ENCODE data around the gene KBTBD8. TPM values are rescaled to one million over a fixed set of nuclear protein-coding genes. Genes with fewer than 3 reads are reported as not detected.
A peak's percentile ranks its signal among the peaks of the same experiment; 100 is the strongest.

KBTBD8 gene
- total and polyA plus RNA-seq, 5 experiments from 2014 or later = 0.35 to 5.2 (median 1.7) TPM

- peaks cover 0 to 18% (median under 1%) of the 10 kb centered on the region in 4 donors for H3K4me1 Mint-ChIP-seq
- H3K27me3 Mint-ChIP-seq = peaks cover 0 to 3% (median 0%) of the 10 kb centered on the region in 5 donors
- DNase-seq (no peak), ATAC-seq (peak in 1 of 2 donors; percentile 39)
- peak overlapping the region in 1 of 10 donors; percentile 60 for H3K27ac Mint-ChIP-seq
- H3K4me3 Mint-ChIP-seq = peak overlapping the region in 1 of 10 donors; percentile 41
- H3K9me3 Mint-ChIP-seq = peaks cover 0 to 14% (median 5%) of the 10 kb centered on the region in 9 donors
- H3K36me3 Mint-ChIP-seq = peaks cover 0 to 7% (median 4%) of the 10 kb centered on the region in 3 donors
- POLR2A ChIA-PET = no interaction called here
These were observed 50.1 kb downstream of the KBTBD8 start for GRCh38 chr3:67048067-67048714.

GRCh38 chr3:67048715-67049074, 50.6 kb downstream of the KBTBD8 start:
- Mint-ChIP-seq H3K27ac (peak overlapping the region in 1 of 10 donors; percentile 22), H3K36me3 (peaks cover 0 to 7% (median 4%) of the 10 kb centered on the region in 3 donors), H3K4me1 (peaks cover 0 to 18% (median 0%) of the 10 kb centered on the region in 4 donors), H3K27me3 (peaks cover 0 to 3% (median 0%) of the 10 kb centered on the region in 5 donors), H3K4me3 (peak overlapping the region in 1 of 10 donors; percentile 41), H3K9me3 (peaks cover 0 to 16% (median 5%) of the 10 kb centered on the region in 9 donors)
- POLR2A ChIA-PET = no interaction called here
- ATAC-seq (no peak), DNase-seq (no peak)

- no peak for DNase-seq
- Mint-ChIP-seq H3K27me3 (peaks cover 0 to 10% (median 3%) of the 10 kb centered on the region in 5 donors), H3K36me3 (peaks cover 0 to 15% (median 7%) of the 10 kb centered on the region in 3 donors), H3K9me3 (peaks cover 0 to 34% (median 5%) of the 10 kb centered on the region in 9 donors), H3K4me3 (no peak overlapping the region), H3K27ac (no peak overlapping the region), H3K4me1 (peaks cover 0 to 4% (median 0%) of the 10 kb centered on the region in 4 donors)
- no peak for ATAC-seq
- POLR2A ChIA-PET = no interaction called here
These were observed 61.3 kb downstream of the KBTBD8 start for GRCh38 chr3:67059443-67059842.

Measured in naive thymus-derived CD8-positive, alpha-beta T cell (primary cell).